Astrocyte of the cerebellum (primary cell): ENCODE data around the gene SNRPF.
"Not testable (repeated sequence)": the region's sequence is repeated elsewhere in the genome, so short reads cannot be mapped to it uniquely, and the experiment has no call there.

Experiments
- DNase-seq: peaks from one replicate; pipeline ENCODE4 v3.0.0-alpha.2; 2011; ENCODE audit warnings: low read depth
- H3K4me3 ChIP-seq: 2 replicates; pipeline ENCODE4 v1.5.1; 2011; ENCODE audit warnings: mild to moderate bottlenecking, low read depth, low read length, moderate library complexity
- in situ Hi-C: cut with HindIII; loops from 2 replicates; pipeline ENCODE4 v1.10.0; 2017; ENCODE audit warnings: low sequenced_read_pairs
- TF ChIP-seq, protein P1 (sequence below): IDR thresholded peaks from 2 replicates; pipeline ENCODE4 v1.5.1; 2012; ENCODE audit warnings: low read length, low read depth, moderate library complexity, mild to moderate bottlenecking; ENCODE audit errors: missing control alignments

The SNRPF gene

DNA sequence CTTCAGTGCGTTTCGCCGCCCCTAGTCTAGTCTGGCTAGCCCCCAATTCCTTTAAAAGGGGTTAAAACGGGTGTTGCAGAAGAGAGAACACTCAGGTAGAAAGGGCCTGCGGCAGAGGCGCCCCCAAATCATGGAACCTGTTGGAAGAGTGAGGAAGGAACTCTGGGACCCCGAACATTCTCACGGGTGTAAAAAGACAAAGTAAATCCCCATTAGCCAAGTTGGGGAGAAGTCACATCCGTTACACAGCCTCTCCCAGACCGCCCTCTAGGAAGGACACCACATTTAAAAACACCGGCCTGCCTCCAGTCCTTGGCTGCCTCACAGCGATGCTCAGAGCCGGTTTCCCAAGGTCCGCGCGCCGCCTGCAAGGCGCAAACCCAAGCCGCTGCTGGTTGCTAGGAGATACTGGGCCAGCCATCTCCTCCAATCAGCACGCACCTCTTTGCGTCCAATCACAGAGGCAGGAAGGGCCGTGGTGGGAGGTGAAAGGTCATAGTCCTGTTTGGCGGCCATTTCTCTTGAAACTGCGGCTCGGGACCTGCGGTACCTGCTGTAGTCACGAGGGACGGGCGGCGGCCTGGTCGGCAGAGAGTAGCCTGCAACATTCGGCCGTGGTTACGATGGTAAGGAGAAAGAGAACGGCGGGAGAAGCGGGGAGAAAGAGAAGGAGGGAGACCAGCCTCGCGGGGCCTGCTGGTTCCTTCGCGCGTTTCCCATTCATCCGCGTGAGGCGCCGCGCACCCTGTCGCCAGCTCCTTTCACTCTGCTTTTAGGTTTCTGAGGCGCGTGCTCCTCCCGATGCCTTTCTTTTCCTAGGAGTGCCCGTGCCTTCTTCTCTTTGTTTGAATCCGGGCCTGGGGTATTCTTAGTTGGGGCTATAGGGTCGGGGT lies at the start of gene SNRPF:
Gene SNRPF, plus strand, starts transcription at position 502 of the 893 bp plus-strand sequence. Its CDS starts 122 bp downstream, at position 624.
- H3K4me3 ChIP-seq = peak within 1 kb of the TSS; percentile 80
- DNase-seq = peak; percentile 96
- TF ChIP-seq, protein P1, sequence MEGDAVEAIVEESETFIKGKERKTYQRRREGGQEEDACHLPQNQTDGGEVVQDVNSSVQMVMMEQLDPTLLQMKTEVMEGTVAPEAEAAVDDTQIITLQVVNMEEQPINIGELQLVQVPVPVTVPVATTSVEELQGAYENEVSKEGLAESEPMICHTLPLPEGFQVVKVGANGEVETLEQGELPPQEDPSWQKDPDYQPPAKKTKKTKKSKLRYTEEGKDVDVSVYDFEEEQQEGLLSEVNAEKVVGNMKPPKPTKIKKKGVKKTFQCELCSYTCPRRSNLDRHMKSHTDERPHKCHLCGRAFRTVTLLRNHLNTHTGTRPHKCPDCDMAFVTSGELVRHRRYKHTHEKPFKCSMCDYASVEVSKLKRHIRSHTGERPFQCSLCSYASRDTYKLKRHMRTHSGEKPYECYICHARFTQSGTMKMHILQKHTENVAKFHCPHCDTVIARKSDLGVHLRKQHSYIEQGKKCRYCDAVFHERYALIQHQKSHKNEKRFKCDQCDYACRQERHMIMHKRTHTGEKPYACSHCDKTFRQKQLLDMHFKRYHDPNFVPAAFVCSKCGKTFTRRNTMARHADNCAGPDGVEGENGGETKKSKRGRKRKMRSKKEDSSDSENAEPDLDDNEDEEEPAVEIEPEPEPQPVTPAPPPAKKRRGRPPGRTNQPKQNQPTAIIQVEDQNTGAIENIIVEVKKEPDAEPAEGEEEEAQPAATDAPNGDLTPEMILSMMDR = peak; percentile 14
- in situ Hi-C loops = no loop called here

DNA sequence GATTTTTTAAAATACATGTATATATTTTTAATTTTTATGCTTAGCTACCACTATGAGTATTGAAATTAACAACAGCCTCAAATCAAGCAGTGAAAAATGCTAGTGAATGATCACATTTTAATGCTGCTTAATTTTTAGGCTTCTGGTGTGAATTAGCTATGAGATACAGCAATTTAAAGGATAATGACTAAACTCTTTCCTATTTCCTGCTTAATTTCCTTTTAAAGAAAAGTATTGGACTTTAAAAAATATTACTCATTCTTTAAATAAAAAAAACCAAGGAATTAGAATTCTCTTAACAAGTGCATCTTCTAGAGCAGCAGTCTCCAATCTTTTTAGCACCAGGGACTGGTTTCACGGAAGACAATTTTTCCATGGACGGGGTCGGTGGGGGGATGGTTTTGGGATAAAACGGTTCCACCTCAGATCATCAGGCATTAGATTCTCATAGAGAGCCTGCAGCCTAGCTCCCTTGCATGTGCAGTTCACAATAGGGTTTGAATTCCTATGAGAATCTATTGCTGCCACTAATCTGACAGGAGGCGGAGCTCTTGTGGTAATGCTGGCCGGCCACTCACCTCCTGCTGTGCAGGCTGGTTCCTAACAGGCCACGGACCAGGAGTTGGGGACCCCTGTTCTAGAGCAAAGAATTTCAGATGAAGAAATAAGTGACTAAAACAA lies 49.6 kb upstream of the SNRPF start:
- in situ Hi-C loops = no loop called here
- DNase-seq = no peak
- TF ChIP-seq, protein P1 = no peak
- no peak overlapping the region for H3K4me3 ChIP-seq

DNA sequence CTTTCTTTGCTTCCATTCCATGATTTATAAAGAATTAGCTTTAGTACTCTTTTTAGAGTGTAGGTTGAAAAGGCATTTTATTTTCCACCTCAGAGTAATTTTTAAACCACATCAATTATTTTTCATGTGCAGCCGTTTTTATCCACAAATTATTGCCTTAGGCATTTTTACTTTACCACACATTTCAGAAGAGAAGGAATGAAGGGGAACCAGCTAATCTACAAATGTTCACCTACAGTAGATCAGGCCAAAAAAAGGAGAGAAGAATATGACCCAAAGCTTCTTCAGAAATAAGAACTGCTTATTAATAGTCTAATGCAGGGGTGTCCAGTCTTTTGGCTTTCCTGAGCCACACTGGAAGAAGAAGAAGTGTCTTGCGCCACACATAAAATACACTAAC lies 48.3 kb upstream of the SNRPF start:
- in situ Hi-C loops = loop anchor here (10.0 kb wide), 1 partner anchor 226 kb away; no protein-coding TSS in a partner anchor
- no peak overlapping the region for H3K4me3 ChIP-seq
- no peak for DNase-seq
- TF ChIP-seq, protein P1 = no peak

DNA sequence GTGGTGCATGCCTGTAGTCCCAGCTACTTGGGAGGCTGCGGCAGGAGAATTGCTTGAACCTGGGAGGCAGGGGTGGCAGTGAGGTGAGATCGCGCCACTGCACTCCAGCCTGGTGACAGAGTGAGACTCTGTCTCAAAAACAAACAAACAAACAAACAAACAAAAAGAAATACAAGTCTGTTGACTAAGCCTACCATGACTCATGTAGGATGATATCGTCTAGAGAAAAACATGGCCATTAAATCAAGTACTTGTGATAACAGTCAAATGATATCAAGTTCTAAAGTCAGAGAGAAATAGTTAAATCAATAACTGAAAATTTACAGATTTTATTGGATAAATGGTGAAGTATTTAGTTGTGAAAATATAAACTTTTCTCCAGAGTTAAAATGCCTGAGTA lies 46.6 kb upstream of the SNRPF start:
- in situ Hi-C loops = loop anchor here (10.0 kb wide), 1 partner anchor 227 kb away; no protein-coding TSS in a partner anchor
- not testable (repeated sequence) for DNase-seq

DNA sequence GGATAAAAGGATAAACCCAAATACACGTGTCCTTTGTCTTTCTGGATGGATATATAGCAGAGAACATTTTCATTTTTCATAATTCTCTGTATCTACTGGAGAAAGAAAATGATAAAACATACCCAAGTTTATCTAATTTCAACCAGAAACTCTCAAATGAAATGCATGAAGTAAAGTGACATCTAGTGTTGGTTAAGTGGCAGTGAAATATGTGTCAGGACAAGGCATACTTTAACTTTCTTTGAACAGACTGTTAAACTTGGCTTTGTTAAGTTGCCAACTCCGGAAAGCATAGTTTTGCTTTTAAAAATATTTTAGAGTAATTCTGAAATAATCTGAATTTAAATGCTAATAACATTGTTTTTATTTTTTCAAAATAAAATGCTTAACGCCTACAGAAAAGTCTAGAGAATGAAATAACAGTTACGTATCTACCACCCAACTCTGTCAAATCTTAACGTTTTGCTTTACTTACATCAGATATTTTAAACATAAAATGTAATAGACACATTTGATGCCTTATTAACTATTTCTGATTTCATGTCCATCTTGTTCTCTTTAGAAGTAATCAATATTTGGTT lies 43.0 kb upstream of the SNRPF start:
- H3K4me3 ChIP-seq = no peak overlapping the region
- TF ChIP-seq, protein P1 = peak; percentile 52
- DNase-seq = no peak
- in situ Hi-C loops = loop anchor here (10.0 kb wide), 1 partner anchor 231 kb away; no protein-coding TSS in a partner anchor

More for the DNA sequence above, 46.6 kb upstream of the SNRPF start:
- not testable (repeated sequence) for H3K4me3 ChIP-seq

DNA sequence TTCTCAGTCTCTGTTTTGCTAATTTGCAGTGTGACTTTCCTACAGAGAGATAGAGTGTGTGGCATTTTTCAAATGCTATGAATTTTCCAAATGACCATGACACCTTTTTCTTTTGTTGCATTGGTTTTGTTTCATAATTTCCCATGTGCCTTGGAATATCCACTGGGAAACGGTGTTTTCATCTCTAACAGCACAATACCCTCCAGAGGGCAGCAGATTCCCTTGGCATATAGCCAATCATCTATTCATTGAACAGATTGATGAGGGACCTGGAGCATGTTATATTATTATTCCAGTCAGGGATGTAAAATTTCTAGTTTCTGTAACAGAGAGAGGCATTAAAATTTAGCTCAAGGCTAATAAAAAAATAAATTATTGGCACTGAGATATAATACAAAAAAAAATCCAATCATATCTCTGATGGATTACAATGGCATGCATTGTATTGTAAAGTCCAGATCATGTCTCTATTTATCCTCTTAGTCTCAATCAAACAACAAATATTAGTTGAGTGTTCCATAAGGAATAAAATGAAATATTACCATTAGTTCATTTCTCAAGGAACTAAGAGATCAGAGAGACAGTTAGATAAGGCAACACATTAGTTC lies 38.6 kb upstream of the SNRPF start:
- H3K4me3 ChIP-seq = no peak overlapping the region
- in situ Hi-C loops = no loop called here
- DNase-seq = no peak
- TF ChIP-seq, protein P1 = peak; percentile 72
